GM12874 (cell line): ENCODE results near the gene NECTIN3.

Experiments used
- TF ChIP-seq, protein P1 (sequence below): IDR thresholded peaks from 2 replicates; pipeline ENCODE4 v1.5.1; 2011; ENCODE audit warnings: low read depth, mild to moderate bottlenecking, control low read depth, low read length, moderate library complexity; ENCODE audit not compliant: insufficient read depth

The NECTIN3 gene

DNA sequence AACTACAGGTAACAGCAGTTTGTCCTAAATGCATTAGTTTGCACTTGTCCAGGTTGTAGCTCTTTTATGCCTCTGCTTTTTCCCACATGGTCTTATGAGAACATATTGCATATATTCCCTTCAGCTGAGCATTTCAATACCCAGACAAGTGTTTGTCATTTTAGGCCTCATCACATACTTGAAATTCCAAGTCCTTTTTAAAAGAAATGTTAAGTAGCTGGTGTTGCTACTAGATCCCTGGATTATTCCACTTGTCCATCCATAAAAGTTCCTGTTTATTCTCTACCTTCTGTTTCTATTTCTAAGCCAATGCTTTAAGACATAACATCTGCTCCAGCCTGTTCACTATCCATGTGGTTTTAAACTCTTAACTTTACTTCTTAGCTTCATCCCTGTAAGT lies 128.4 kb downstream of the NECTIN3 start:
- TF ChIP-seq, protein P1, sequence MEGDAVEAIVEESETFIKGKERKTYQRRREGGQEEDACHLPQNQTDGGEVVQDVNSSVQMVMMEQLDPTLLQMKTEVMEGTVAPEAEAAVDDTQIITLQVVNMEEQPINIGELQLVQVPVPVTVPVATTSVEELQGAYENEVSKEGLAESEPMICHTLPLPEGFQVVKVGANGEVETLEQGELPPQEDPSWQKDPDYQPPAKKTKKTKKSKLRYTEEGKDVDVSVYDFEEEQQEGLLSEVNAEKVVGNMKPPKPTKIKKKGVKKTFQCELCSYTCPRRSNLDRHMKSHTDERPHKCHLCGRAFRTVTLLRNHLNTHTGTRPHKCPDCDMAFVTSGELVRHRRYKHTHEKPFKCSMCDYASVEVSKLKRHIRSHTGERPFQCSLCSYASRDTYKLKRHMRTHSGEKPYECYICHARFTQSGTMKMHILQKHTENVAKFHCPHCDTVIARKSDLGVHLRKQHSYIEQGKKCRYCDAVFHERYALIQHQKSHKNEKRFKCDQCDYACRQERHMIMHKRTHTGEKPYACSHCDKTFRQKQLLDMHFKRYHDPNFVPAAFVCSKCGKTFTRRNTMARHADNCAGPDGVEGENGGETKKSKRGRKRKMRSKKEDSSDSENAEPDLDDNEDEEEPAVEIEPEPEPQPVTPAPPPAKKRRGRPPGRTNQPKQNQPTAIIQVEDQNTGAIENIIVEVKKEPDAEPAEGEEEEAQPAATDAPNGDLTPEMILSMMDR, result no peak

DNA sequence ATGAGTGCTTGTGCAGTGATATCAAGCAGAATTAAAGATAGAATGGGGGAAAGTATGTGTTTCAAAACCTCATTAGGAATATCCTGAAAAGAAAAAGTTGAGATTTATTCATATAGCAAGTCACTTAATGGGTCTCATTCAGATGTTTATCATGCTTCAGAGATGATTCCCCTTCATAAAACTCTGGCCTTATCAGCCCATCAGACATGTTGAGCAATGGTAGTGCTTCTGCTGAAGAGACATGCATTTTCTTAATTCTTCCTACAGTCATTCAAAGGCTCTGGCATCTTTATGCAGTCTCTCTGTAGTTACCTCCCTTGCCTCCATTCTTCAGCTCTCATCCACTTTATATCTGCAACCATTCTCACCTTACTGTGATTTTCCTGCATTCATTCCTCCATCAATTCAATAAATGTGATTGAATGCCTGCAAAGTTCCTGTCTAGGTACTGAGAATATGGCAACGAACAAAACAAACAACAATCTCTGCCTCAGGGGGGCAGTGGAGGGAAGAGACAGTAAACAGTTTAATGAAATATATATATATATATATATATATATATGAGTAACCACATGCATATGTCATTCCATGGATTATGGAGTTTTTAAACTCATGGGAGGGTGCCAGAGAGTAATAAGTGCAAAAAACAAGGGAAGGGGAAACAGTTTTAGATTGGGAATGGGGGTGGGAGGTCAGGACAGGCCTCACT lies 138.5 kb downstream of the NECTIN3 start:
- TF ChIP-seq, protein P1, result no peak

DNA sequence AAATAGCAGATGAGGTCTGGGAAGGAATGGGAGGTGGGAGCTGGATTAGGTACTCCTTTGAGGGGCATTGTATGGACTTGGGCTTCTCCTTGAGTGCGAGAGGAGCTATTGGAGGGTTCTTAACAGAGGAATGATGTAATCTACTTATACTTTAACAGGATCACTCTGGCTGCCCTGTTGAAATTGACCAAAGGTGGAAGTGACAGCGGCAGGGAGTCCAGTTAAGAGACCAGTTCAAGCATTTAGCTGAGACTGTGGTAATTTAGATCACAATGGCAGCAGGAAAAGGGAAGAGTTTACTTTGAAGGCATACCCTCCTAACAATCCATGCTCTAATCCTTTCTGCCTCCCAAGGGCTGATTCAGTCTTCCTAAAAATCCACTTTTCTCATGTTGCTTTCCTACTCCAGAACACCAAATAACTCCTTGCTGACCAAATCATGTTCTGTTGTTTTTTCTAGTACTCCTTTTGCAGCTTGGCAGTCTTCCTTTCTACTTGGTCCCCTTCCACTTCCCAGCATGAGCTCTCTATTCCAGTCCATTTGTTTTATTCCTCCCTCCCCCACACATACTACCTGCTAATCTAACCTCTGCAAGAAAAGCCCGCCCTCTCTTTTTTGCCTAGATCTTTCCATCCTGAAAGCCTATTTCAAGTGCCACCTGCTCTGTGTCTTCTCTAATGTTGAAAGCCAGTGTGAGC lies 139.4 kb downstream of the NECTIN3 start:
- TF ChIP-seq, protein P1, result no peak

DNA sequence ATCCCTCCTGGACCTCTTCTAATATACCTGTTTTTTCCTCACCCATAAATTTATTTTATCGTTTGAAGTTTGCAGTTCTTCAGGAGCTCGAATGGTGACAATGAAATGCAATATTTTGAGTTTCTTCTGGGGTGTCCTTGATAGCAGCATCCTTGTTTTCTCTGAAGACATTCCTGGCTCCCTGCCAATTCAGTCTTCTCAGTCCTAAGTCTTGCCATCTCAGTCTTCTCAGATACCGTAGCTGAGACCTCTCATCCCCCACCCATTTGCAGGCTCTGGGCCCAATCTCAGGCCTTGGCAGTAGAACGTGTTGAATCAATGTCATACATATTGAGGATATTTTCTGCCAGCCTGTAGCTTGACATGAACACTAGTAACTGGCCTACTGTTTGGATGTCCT lies 140.9 kb downstream of the NECTIN3 start:
- TF ChIP-seq, protein P1, result no peak

DNA sequence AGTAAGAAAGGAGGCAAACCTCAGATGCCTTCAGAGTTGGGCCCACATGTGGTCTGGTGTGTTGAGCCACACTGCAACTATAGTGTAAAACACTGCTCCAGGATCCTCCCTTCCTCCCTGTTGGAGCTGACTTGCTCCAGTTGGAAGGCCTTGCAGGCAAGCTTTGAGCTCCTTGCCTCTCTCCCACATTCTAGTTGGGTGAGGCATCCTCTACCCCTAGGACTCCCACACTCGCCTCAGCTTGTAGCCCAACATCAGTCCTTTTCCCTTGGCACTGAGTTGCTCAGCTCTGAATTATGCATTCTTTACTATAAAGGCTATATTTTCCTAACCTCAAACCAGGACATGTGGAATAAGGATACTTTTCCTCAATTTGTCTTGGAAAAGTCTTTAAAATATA lies 143.9 kb downstream of the NECTIN3 start:
- TF ChIP-seq, protein P1, result no peak

DNA sequence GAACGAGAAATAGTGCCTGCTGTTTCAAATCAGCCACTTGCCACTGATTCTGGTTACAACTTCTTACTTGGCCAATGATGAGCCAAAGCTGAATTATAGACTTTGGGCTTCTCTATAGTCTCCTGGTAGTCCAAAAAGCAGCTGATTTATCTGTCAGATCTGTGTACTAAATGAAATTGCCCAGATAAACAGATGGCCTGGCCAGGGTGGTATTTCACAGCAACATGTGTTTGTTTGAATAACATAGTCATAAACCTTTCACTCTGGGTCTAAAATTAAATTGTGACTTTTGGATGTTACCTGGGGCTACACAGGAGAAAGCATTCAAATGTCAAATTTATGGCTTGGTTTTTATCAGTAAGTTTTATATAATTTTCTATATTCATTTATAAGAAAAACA lies 147.0 kb downstream of the NECTIN3 start:
- TF ChIP-seq, protein P1, result no peak

DNA sequence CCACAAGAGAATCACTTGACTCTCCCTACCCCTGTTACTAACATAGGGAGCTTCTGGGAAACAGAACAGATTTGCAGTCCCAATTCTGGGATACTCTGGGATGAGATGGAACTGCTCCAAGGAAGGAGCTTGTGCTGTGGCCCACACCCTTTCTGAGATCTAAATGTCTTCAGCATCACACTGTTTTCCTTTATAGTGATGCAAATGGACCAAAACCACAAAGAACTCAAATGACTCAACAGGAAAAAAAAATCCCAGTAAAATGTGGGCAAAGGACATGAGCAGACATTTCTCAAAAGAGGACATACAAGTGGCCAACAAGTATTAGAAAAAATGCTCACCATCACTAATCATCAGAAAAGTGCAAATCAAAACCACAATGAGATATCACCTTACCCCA lies 155.6 kb downstream of the NECTIN3 start:
- TF ChIP-seq, protein P1, result no peak
